Activated gamma-delta T cell treated with anti-CD3 and anti-CD28 coated beads, Interleukin-2, amount 50 U/mL, for 16 hours (primary cell): ENCODE measurements around the gene POLR1D.

ENCODE experiments used
- DNase-seq: peaks from one replicate; pipeline ENCODE4 v3.0.0-alpha.2; 2020; ENCODE audit warnings: low read depth

Gene POLR1D

DNA sequence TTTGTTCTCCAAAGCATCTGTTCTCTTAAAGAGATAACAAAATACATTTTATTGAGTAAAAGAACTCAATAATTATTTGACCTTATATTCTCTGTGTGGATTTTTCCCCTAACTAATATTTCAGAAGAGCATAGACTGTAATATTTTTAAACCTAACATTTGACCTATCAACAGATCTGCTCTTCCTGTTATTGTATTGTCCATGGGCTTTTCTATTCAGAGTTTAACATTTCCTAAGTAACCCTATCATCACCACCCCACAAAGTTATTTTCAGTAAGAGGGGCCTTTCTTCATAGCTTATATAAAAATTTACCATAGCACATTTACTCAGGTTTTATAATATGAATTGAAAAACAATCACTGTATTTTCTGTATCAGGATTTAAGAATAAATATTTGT lies 17.5 kb downstream of the POLR1D start:
- DNase-seq, result no peak

DNA sequence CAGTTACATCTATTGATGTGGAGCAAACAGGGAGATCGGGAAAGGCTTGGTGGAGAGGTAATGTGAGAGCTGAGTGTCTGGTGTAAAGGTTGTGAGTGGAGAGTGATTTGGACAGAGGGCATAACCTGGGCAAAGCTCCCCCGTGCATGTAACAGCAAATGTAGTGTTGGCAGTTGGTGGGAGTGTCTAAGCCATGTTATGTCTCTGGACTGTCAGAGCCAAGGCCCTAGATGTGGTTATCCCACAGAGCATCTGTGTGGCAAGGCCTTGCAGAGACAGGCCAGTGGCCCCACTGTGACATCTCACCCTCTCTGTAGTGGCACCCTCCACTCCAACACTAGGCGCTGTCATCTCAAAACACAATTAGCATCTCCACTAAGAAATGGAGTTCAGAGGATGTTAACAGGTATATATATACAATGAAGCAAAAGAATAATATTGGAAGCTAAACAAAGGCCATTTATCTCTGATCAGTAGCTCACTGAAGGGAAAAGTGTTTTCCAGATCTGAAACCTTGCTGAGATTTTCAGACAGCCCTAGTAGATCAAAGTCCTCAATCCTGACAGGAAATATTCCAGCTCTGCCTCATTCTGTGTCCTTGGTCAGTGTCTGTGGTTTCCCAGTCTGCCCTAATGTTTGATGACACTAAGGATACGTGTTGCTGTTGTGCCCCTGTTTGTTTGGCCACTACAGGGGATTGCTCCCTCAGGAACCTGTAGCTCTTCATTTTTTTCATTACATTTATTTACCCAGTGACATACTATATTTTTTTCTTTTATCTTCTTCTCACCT lies 20.2 kb downstream of the POLR1D start:
- DNase-seq, result no peak

DNA sequence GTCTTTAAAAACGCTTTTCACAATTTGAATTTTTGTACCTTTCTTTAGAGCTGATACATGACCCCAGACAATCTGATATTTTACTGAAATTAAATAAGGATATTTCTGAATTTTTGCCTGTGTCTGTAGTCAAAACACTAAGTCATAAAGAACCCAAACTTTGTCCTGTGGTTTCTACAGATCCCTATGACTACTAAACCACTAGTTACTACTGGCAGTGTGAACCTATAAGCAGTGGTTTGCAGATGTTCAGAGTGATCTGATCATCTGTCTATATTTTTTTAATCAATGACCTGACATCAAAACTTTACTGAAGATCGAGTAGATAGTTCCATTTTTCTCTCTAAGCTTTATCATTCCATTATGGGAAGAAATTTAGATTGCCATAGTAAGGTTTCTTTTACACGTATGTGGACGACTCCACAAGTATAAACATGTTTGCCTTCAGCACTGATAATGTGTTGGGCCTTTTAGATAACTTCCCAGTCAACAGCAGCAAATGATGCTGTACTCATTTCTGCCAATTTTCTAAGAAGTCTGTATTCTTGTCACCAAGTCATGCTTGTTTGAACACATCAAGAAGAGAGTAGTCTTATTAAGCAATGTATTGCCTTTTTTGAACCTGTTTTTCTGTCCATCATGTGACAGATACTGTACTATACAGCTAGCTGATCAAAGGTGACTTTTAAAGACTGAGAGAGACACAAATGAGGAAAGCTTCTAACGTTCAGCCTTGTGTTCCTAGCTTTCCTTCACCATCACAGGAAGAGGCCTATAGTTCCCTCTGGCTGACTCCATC lies 21.8 kb downstream of the POLR1D start:
- DNase-seq, result no peak

DNA sequence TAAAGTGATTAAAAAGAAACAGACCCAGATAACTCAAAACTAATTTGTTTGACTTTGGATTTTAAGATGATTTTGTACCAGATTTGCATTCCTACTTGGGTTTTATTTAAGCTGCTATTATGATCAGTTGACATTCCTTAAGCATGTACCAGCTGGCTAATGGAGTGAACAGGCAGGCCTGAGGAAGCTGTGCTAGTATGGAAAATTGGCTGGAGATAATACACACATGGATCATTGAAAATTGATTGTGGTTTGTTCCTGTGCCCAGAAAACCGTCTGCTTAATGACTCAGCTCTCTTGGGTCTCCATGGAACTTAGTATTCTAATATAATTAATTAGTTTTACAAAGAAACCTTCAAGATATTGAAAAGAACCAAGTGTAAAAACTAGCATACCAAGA lies 22.6 kb downstream of the POLR1D start:
- DNase-seq, result no peak

DNA sequence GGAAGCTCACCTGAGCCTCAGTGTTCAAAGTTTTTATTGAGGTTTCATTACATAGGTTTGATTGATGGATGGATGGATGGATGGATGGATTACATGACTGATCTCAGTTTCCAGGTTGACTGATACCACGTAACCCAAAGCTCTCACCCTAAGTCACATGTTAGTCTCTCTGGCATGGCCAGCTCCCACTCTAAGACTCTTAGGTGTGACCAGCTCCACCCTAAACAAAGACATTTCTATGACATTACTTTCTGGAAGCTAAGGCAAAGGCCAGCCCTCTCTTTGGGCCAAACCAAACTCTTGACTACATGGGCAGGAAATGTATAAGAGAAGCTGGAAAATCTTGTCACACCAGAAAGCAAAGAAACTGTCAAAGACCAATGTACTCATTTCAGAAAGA lies 28.6 kb downstream of the POLR1D start:
- DNase-seq, result no peak

DNA sequence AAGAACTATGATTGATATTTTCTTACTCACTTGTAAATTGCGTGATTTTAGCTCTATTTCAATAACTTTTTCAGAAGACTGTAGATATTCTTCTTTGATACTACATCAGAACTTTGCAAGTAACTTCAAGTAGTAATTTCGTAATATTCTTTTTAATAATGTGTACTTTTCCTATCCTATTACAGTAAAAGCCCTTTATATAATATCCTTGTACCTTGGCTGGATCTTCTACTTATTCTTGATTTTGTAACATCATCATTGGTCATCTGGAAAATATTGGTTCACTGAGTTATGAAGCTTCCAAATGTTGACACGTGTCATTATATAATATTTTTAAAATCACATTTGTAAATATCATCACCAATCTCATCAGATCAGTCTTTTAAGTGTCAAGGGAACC lies 32.4 kb downstream of the POLR1D start:
- DNase-seq, result no peak

DNA sequence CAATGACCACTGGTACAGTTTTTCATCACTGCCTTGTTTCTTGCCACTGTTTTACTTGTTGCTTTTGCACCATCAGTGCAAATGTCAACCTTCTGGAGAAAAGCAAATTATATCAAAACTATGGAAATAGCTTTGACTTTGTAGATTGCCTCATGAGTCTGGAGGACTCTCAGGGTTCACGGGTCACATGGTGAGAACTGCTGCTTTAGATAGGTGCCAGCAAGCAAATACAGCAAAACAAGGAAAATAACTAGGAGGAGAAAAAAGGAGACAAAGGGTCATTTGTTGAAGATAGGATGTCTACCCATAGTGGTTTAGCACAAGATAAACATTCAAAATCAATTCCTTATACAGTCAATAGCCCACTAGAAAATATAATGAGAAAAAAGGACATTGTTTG lies 33.1 kb downstream of the POLR1D start:
- no peak for DNase-seq

GRCh38 chr13:27657724-27658123 lies 36.0 kb downstream of the POLR1D start:
- DNase-seq, result no peak

GRCh38 chr13:27658546-27658945 lies 36.9 kb downstream of the POLR1D start:
- DNase-seq, result no peak

- DNase-seq, result no peak
These were observed 37.6 kb downstream of the POLR1D start for GRCh38 chr13:27659145-27659865.

GRCh38 chr13:27660511-27660910 lies 38.8 kb downstream of the POLR1D start:
- DNase-seq, result no peak

- DNase-seq, result no peak
These were observed 39.3 kb downstream of the POLR1D start for GRCh38 chr13:27661017-27661416.

DNA sequence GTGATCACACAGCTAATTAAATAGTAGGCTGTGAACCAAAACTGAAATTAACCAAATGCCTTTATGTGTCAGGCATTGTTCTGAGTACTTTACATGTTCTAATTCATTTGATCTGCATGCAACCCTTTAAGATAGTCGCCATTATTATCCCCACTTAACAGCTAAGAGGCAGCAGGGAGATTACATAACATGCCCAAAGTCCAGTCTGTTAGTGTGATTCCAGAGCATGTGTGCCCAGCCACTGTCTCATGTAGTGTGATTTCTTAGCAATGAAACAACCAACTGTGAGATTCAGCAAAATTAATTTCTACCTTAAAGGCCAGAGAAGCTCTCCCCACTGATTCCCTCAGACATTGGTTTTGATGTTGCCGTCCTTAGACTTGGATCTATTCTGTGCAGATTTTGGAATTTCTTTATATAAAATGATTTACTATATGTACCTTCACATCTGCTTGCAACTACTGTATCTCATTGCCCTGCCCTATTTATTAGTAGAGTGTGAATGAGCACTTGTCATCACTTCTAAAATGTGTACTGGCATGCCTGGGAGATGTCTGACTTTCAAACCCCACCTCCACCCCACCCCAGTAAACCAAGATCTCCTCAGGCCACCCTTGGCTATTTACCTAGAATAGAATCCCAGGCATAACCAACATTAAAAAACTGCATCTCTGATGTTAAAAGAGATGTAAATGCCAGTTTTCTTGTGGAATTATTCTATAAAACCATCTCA lies 41.2 kb downstream of the POLR1D start:
- no peak for DNase-seq

- DNase-seq, result no peak
These were observed 42.3 kb downstream of the POLR1D start for GRCh38 chr13:27663947-27664346.

GRCh38 chr13:27665333-27665732 lies 43.6 kb downstream of the POLR1D start:
- DNase-seq, result no peak

GRCh38 chr13:27665761-27666160 lies 44.1 kb downstream of the POLR1D start:
- no peak for DNase-seq

GRCh38 chr13:27666951-27667350 lies 45.3 kb downstream of the POLR1D start:
- DNase-seq, result no peak

GRCh38 chr13:27667946-27668345 lies 46.3 kb downstream of the POLR1D start:
- DNase-seq, result no peak

GRCh38 chr13:27670861-27671260 lies 49.2 kb downstream of the POLR1D start:
- no peak for DNase-seq

DNA sequence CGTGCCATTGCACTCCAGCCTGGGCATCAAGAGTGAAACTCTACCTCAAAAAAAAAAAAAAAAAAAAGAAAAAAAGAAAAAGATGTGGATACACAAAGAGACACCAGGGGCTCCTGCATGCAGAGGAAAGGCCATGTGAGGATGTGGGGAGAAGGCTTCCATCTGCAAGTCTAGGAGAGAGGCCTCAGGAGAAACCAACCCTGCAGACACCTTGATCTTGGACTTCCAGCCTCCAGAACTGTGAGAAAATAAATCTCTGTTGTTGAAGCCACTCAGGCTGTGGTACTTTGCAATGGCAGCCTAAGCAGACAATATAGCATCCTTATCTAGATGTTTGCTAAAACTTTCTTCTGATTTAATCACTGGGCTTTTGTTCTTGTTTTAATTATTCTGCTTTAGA lies 50.3 kb downstream of the POLR1D start:
- DNase-seq, result no peak
